GM19395 (cell line): Measurements from ENCODE around the gene NOL12.
"Not testable (repeated sequence)": the region's sequence is repeated elsewhere in the genome, so short reads cannot be mapped to it uniquely, and the experiment has no call there.

ENCODE experiments used
- ATAC-seq: cut with Tn5 transposase; IDR thresholded peaks from one replicate; pipeline ENCODE4 v1.9.1; 2021; ENCODE audit warnings: mild to moderate bottlenecking, moderate library complexity; ENCODE audit not compliant: unreplicated experiment

Gene NOL12

DNA sequence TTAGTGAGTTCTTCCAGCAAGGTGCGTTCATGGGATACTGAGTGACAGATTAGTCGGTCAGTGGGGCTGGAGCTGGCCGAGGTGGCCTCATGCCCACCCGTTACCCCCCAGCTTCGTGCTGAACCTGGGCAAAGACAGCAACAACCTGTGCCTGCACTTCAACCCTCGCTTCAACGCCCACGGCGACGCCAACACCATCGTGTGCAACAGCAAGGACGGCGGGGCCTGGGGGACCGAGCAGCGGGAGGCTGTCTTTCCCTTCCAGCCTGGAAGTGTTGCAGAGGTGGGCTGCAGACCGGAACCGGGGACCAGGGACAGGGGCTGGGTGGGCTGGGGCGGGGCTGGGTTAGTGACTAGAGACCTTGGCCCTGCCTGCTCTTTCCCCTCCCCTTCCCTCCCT is 7.8 kb upstream of the NOL12 start:
- ATAC-seq = no peak

DNA sequence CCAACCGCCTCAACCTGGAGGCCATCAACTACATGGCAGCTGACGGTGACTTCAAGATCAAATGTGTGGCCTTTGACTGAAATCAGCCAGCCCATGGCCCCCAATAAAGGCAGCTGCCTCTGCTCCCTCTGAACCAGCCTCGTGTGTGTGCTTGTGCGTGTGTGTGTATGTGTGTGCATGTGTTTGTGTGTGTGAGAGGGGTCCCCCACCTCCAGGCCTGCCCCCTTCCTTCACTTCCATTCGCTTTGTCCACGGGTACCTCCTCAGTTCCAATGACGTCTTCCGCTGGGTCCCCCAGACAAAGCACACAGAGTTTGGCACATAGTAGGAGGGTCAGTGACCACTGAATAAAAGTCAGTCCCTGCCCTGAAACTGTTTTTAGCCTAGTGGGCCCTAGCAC is 6.5 kb upstream of the NOL12 start:
- no peak for ATAC-seq

DNA sequence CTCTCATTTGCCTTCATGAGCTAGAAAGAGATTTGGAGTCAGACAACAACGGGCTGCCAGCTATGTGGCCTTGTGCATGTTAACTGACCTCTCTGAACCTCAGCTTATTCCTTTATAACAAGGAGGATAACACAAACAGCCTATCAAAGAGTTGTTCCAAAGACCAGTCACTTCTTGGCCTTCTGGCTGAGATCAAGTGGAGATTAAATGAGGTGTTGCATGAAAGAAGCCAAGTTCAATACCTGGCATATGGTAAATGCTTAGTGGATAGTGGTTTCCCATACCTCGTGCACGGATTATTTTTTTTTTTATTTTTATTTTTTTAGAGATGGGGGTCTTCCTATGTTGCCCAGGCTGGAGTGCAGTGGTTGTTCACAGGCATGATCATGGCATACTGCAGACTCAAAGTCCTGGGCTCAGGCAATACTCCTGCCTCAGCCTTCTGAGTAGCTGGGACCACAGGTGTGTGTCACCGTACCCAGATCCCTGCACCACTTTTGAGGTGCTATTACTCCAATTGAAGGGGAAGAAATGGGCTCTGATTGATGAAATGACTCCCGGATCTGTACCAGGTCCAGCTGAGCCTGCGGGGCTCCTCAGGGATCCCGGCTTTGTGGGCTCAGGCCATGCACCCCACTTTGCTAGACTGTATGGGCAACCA is 5.8 kb upstream of the NOL12 start:
- no peak for ATAC-seq

DNA sequence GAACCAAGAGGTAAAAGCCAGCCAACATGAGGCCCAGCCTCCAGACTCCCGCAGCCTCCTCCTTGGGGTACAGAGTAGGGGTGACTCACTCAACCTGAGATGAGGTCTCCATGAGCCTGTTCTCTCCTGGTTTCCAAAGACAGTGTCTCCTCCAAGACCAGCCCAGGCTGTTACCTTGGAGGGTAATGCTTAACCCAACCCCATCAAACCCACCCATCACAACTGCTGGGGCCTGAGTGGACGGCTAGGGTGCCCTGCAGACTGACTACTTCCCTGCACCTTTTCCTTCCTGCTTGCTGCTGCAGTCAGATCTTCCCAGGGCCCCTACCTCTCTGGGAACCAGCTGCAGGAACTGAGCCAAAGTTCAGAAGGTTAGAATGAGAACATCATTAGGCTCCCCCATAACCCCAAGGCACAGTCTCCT is 5.1 kb upstream of the NOL12 start:
- no peak for ATAC-seq

- ATAC-seq = no peak
Measured at GRCh38 chr22:37681556-37682049, 4.5 kb upstream of the NOL12 start.

GRCh38 chr22:37684803-37685615 is 1.1 kb upstream of the NOL12 start:
- no peak for ATAC-seq

DNA sequence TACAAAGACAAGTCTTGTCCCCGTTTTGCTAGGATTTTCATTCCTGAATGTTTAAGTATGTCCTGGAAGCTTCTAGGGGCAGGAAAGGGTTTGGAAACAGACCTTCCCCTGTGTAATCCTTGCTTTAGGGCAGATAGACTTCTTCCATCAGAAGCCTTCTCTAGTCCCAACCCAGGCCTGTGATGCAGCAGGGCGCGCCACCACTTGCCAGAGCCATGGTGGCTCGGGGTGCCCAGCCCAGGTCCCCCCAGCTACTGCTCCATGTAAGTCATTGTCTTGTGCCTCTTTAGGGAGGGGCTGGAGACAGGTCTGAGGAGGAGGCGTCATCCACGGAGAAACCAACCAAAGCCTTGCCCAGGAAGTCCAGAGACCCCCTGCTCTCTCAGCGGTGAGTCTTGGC is 4.3 kb downstream of the NOL12 start:
- no peak for ATAC-seq

DNA sequence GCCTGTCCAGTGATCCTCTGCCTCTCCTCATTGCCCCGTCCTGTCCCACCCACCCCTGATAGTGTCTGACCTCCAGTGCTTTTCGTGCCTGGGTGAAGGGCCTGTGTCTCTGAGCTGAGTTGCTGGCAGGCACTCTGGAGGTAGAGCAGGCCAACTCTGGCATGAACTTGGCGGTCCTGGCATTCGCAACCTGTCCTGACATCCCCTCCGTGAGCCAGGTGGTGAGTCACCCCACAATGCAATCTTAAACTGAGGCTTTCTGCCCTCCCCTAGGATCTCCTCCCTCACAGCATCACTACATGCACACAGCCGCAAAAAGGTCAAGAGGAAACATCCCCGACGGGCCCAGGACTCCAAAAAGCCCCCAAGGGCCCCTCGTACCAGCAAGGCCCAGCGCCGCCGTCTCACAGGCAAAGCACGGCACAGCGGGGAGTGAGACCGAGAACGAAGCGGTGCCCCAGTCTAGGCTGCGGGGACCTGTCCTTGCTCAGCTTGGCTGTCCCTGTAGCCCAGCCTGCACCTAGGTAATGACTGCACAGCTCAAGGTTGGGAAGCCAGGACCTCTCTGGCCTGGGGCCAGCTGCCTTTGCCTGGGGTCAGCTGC is 4.9 kb downstream of the NOL12 start:
- no peak for ATAC-seq

GRCh38 chr22:37692627-37693285 is 6.6 kb downstream of the NOL12 start:
- ATAC-seq = no peak

GRCh38 chr22:37694131-37694530 is 8.0 kb downstream of the NOL12 start:
- not testable (repeated sequence) for ATAC-seq

DNA sequence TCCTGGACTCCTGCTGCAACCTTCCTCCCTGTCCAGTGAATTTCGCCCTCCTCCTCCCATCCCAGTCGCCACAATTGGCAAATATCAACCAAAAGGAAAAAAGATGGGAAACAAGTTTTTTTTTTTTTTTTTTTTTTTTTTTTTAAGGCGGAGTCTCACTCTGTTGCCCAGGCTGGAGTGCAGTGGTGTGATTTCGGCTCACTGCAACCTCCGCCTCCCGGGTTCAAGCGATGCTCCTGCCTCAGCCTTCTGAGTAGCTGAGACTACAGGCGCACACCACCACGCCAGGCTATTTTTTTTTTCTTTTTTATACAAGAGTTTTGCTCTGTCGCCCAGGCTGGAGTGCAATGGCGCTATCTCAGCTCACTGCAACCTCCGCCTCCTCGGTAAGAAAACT is 10.1 kb downstream of the NOL12 start:
- not testable (repeated sequence) for ATAC-seq

GRCh38 chr22:37696657-37697537 is 10.8 kb downstream of the NOL12 start, which contains the start of gene TRIOBP:
TSS of gene TRIOBP (plus strand) at chr22:37697048. CDS start at chr22:37701366, 4,318 bp downstream.
- peak; percentile 93 for ATAC-seq

- no peak for ATAC-seq
Measured at GRCh38 chr22:37697538-37697835, 11.3 kb downstream of the NOL12 start.

DNA sequence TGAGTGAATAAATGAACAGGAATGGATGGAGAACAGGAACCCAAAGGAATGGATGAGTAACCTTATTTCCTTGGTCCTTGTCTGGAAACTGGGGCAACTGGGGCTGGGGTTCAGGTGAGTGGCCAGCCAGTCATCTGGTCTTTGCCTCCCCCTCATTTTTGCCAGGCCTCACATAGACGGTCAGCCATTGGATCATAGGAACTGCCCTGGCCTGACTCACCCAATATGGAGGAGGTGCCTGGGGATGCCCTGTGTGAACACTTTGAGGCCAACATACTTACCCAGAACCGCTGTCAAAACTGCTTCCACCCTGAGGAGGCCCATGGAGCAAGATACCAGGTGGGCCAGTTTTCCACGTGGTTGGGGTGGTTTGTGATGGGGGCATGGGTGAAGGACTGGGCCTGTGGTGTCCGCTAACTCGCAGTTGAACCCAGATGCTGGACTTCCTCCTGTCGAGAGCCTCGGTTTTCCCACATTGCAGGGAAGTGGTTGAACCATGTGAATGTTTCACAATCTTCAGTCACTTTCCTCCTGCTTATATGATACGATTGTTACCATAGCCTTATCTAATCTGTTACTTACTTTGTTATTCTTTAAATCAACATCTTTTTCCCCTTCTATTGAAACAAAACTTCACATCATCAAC is 15.1 kb downstream of the NOL12 start:
- ATAC-seq = no peak

GRCh38 chr22:37703906-37704305 is 17.8 kb downstream of the NOL12 start:
- no peak for ATAC-seq

- ATAC-seq = no peak
Measured at GRCh38 chr22:37704645-37705044, 18.5 kb downstream of the NOL12 start.

DNA sequence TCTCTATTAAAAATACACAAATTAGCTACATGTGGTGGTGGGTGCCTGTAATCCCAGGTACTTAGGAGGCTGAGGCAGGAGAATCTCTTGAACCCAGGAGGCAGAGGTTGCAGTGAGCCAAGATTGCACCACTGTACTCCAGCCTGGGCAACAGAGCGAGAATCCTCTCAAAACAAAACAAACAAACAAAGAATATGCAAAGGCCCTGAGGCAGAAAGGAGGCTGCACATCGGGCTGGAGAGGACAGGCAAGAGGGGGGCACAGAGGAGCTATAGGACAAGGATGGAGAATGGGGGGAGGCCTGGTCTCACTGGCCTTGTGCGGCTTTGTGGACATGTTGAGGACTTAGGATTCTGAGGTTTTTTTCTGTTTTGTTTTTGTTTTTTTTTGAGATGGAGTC is 19.1 kb downstream of the NOL12 start:
- ATAC-seq = no peak

DNA sequence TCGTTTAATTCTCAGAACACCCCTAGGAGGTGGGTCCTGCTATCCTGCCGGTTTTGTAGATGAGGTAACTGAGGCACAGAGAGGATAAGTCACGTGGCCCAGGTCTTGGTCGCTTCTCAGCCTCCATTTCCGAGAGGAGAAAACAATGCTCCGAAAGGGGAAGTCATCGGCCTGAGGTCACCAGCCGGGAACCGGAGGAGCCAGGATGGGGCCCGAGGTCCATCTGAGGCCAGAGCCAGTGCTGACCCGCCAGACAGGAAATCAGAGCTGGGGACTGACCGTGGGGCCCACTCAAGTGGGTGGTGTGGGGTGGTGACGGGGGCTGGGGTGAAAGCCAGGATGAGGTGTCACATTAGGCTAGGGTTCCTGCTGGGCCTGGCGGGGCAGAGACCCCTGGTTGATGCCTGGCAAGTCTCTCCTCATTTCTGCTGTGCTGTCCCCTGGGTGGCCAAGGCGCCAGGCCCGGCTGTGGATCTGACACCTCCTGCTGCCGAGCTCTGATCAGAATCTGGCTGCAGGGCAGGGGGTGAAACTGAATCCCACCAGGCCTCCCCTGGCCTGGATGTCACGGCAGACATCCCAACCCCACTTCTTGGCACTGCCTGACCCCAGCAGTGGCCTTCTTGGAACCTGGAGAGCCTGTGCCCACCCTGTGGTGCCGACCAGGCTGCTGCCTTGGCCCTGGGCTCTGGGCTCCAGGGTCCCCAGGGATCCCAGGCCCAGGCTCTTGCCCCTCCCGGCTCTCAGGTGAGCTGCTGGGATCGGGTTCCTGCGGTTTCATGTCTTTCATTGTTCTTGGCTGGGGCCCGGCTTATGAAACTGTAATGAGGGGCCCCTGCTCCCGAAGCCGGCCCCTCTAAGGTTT is 22.7 kb downstream of the NOL12 start:
- ATAC-seq = no peak

DNA sequence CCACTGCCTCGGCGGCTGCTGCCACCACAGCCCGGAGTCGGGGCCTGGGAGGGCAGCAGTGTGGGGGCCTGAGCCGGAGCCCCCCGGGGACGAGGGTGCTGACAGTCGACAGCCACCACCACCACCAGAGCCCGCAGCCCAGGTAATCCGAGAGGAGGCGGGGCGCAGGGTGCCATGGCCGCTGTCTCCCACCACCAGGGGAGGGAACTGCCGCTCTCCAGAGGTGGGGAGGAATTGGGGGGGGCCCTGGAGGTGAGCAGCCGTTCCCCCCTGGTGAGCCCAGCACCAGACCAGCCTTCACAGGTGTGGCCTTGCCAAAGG is 23.3 kb downstream of the NOL12 start:
- no peak for ATAC-seq
